HG03196 (cell line): ENCODE results near the gene MYO7A.
"Not testable (repeated sequence)": the region's sequence is repeated elsewhere in the genome, so short reads cannot be mapped to it uniquely, and the experiment has no call there.

Source experiments
- ATAC-seq: cut with Tn5 transposase; IDR thresholded peaks from one replicate; pipeline ENCODE4 v1.9.1; 2021; ENCODE audit not compliant: unreplicated experiment

The MYO7A gene

DNA sequence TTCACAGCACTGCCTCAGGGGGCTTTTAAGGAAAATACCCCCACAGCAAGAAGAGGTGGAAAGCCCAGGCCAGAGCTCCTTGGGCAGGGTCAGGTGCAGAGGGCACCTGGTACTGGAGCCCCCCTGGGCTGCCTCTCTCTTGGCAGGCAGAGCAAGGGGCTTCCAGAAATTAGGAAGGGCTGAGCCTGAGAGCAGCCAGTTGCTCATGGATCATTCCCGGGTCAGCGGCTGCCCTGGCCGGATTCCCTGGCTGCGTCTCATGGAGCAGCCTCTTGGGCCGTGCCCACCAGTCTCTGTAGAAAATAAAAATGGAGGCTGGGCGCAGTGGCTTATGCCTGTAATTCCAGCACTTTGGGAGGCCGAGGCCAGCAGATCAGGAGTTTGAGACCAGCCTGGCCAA is 35.7 kb upstream of the MYO7A start:
- no peak for ATAC-seq

DNA sequence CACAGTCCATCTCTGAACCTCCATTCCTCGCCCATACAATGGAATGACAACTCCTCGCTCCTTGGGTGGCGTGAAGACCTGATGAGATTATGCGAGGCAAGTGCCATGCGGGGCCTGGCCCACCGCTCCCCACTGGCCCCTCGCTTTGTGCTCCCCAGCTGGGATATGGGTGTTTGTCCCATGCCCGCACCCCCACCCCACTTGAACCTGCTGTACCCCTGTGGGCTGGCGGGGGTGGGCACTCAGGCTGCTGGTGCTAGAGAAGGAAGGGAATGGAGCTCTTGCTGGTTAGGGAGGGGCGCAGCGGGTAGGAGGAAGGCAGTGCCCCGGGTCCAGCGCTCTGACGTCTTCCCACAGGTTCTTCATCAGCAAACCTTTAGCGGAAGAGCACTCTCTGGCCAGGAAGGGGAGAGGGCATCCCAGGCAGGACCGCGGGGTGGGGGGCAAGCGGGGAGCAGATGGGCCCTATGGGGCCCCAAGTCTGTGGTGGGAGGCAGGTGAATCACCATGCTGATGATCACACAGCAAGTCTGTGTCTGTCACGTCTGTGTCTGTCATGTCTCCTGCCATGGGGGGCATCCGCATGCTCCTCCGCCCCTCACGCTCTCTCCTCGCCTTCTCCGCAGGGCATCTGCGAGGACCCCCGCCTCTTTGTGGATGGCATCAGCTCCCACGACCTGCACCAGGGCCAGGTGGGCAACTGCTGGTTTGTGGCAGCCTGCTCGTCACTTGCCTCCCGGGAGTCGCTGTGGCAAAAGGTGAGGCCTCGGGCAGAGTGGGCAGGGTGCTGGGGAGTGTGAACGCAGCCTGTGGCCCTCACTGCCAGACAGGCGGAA is 34.8 kb upstream of the MYO7A start:
- no peak for ATAC-seq

DNA sequence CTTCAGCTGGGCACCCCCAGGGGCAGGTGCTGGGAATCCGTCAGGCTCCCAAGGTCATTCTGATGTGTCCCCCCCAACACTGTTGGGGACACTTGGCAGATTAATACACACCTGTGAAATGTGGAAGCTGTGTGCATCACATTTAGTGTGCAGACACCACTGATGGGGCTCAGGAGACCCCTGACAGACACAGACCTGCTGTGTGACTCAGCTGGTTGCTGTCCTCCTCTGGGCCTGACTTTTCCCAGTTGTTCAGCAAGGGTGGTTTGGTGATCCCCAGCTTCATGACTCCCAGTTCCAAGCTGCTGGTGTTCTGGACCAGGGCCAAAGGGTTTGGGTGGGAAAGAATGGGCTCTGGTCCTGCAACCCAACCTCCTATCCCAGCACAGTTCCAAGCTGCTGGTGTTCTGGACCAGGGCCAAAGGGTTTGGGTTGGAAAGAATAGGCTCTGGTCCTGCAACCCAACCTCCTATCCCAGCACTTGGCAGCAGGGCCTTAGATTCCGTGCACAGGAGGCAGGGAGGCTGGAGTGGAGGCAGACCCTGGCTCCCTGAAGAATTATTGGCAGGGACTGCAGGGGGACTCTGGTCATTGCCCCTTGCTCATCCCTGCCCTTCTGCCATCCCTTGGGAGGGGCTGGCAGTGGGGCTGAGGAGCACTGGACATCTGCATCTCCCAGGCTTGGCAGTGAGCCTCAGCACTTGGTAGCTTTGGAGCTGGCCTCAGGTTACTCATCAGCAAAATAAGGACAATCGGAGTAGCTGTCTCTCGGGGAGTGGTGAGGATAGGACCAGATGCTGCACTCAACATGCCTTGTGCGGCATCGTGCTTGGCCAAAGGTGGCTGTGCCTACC is 33.8 kb upstream of the MYO7A start:
- no peak for ATAC-seq

DNA sequence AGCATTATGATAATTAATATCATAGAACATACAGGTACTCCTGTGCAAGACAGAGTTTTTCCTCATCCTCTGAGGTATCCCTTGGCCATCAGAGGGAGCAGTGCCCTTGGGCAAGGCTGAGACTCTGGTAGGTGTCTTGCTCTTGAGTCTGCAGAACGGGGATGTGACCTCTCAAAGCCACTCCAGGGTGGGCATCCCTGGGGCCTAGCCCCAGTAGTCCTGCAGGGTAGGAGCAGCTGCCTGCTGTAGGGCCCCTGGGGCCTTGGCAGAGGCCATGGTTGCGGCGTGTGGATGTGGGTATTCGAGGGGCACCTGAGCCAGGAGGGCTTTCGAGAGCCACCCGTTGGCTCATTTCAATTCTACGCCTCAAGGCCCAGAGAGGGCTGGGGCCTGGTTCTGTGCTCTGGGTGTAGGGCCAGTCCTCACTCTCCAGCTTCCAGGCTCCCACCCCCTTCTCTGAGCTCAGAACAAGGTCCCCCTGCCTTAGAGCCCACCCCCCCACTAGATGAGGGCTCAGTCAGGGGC is 33.1 kb upstream of the MYO7A start:
- no peak for ATAC-seq

DNA sequence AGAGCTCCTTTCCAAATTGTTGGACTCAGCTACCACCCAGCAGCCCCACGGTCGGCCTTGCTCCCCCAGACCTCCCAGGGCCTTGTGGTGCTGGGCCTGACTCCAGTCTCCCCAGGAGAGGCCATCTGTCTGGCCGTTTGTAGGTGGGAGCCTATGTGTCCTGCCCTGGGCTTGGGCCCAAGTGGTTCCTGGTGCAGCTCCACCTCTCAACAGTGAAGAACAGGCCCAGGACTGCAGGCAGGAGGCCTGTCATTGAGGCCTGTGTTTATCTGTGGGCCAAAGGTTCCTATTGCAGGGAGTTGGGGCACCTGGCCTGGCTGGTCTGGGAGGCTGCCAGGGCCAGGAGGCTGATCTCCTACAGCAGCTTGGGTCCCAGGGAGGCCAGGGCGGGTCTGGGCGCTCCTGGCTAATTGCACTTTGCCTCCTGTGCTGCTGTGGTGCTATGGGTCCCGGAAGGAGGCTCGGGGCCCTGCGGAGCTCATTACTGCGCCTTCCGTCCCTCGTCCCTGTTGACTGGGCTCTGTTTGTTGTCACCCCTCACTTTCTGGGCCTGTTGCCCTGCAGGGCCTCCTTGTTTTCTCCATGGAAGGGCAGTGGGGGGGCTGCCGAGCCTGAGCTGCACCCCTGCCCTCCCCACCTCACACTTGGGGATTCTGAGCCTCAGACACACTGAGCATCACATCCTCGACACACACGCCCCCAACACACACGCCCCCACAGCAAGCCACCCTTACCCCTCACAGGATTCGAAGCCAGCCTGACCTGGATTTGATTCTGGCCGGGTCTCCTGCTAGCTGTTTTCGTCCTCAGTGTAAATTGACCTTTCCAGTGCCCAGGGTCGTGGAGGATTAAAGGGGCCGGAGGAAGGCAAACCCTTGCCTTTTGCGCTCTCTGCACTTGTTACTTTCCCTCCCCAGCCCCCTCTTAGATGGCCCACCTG is 32.2 kb upstream of the MYO7A start:
- no peak for ATAC-seq

DNA sequence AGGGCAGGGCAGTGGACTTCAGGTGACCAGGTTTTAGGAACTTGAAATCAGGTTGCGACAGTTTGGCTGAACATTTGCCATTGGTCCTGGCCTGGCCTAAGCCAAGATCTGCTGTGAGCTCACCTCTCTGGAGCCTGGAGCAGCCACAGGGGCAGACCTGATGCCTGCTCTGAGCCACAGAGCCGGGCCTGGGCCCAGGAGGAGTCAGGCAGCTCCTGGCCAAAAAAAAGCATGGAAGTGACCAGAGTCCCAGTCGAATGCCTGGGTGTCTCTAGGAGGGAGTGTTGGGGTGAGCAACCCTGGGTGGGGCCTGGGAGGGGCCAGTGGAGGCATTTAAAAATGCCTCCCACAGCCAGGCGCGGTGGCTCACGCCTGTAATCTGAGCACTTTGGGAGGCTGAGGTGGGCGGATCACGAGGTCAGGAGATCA is 31.4 kb upstream of the MYO7A start:
- ATAC-seq: no peak

DNA sequence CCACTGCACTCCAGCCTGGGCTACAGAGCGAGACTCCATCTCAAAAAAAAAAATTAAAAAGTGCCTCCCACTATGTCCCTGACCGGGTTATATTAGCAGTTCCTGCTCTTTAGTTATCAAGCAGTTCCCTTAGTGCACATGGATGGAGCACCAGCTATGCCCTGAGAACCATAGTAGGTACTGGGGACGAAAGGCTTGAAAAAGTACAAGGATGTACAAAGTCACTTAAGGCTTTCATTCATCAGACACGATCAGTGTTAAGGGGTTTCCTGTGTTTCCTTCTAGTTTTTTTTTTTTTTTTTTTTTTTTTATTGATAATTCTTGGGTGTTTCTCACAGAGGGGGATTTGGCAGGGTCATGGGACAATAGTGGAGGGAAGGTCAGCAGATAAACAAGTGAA is 30.9 kb upstream of the MYO7A start:
- ATAC-seq: not testable (repeated sequence)

DNA sequence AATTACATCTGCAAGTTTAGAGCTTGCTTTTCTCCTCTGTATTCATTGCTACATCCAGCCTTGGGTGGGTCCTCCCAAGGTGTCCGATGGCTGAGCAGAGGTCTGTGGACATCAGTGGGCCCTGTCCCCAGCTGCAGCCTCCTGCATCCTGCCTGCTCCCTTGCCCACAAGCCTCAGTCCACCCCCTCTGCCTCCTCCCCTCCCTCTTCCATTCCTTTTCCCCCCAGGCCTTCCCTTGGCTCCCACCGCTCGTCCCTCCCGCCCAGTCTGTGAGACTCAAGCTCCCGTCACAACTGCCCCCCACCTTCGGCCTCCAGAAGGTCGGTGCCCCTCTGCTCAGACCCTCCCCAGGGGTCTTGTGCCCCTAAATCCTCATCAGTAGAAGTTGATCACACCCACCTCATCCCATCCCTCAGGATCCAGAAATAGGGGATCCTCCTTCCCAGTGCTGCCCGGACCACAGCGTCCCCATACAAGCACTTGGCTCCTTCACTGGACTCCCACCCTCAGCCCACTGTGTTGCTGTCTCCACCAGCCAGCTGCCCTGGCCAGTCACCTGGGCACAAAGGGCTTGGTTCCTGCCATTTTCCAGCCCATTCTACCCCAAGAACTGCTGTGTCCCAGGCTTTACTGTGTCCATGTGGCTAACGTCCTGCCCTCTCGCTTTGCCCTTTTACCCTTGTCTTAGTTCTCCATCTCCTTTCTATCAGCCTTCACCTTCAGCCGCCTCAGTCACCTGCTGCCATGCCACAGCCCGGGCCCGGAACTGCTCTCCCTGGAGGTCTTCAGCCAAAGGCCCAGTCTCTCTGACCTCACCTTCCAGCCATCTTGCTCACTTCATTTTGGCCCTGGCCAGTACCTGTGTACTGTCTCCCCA is 27.6 kb upstream of the MYO7A start:
- ATAC-seq: no peak

DNA sequence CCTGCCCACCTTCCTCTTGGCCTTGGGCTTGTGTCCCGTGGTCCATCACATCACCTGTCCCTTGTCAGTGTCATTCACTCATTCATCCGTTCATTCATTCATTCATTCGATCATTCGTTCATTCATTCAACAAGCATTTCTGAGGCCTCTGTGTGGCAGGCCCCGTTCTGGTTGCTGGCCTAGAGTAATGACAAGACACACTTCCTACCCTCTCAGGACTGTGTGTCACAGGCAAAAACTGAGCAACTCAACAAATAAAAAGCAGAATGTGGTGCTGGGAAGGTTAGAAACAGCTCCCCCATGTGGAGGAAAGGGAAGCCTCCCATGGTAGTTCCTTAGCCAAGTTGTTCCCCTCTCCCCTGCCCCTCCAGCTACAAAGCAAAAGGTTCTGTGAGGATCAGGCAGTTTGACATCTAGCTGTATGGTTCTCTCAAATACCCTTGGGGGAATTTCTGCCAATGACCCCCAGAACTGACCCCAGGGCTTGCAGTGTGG is 27.0 kb upstream of the MYO7A start:
- no peak for ATAC-seq

DNA sequence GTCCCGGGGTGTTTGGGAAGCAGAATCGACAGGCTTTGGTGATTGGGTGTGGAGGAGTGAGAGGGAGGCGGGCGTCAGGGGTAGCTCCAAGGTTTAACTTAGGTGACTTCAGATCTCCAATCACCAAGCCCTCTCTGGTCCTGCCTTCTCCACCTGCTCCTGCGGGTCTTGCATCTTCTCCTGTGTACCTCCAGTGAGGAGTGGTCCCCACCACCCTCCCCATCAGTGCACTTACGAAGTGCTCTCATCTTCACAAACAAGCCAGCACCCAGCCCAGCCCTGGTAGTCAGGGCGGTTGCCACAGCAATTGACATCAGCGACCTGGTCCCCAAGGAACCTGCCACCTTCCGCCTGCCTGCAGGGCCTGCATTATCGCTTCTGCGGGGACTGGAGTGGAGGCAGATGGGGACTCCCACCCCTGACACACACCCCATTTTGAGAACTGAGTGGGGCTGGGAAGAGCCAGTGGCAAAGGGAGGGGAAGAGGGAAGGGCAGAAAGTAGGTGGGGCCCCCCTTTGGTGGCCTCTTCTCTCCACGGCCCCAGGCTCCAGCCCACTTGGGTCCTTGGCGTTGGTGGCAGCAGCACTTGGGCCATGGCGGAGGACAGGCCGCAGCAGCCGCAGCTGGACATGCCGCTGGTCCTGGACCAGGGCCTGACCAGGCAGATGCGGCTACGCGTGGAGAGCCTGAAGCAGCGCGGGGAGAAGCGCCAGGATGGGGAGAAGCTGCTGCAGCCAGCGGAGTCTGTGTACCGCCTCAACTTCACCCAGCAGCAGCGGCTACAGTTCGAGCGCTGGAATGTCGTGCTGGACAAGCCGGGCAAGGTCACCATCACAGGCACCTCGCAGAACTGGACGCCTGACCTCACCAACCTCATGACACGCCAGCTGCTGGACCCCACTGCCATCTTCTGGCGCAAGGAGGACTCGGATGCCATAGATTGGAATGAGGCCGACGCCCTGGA is 25.5 kb upstream of the MYO7A start, which contains the start of gene OMP:
OMP (plus strand) TSS at position 595 of the 965 bp plus-strand sequence; CDS start at position 595, 0 bp downstream.
- no peak for ATAC-seq

DNA sequence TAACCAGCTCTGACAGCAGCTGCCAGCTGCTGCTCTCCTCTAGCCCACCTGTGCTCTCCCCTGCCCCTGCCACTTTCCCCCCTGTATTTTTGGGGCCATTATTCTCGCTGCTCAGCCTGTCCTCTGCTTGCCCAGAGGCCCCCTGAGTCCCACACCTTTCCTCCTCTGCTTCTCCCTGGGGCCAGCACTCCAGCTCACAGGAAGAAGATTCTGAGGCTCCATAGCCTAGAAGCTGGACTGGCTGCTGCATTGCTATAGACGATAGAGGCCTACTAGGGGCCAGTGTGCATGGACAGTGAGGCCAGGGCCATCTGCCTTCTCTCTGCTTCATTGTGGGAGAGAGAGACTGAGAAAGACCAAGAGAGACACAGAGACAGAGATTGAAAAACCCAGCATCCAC is 24.7 kb upstream of the MYO7A start:
- ATAC-seq: no peak

DNA sequence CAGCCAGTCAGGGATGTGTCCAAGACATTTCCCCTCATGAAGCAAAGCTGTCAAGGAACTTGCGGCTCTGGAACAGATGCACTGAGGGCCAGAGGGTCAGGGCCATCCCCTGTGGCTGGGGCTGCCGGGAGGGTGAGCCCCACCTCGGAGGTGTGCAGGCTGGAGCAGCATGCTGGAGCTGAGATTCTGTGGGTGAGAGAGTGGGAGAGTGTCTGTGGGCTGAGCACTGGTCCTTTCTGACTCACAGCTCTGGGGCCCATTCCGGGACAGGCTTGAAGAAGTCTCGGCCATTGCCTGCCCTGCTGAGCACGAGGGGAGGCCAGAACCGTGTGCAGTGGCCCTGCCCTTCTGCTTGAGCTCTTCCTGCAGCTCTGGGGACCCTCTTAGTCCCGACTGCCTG is 23.3 kb upstream of the MYO7A start:
- ATAC-seq: no peak

DNA sequence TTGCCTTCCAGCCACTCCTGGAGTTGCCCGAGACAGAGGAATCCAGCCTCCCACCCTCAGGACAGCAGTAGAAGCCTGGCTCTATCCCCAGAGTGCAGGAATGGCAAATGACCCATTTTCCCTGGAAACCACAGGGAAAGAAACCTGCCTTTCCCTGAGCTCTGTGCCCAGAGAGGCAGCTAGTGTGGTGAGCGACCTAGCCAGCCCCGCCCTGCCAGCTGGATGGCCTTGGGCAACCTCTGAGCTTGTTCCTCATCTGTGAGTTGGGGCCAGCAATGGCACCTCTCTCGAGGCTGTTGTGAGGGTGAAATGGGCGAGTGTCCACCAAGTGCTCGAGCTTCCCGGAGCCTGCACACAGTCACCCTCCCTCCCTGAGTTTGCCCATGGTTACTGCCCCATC is 21.7 kb upstream of the MYO7A start:
- ATAC-seq: no peak

DNA sequence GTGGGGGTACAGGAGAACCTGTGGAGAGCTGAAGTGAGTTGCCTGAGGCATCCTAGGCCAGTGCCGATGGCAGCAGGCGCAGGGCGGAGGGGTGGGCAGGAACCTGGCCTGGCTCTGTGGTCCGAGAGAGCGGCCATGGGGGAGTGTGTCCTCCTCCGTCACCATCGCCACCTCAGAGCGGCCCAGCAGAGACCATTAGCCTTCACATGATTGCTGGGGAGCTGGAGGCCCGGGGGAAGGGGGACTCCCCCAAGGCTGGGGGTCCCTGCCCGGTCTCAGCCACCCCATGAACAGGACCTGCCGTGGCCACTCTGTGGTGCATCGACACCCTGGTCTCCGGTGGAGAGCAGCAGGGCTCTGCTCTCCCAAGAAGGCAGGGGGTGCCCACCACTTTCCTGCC is 21.3 kb upstream of the MYO7A start:
- ATAC-seq: no peak

DNA sequence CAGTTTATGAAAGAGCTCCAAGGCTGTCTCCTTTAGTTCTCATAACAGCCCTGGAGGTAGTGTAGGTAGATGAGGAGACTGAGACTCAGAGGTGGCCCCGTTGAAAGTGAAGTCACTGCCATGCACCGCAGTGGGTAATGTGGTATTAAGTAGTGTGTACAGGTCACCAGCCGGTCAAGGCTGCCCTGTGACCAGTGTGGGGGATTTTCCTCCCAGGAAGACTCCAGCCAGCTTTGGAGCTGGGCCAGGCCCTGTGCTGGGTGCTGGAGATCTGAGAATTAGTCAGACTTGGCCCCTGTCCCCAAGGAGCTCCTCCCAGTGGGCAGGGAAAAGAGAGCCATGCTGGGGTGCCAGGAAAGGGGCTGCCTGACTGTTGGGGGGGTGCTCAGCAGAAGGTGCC is 20.1 kb upstream of the MYO7A start:
- no peak for ATAC-seq

DNA sequence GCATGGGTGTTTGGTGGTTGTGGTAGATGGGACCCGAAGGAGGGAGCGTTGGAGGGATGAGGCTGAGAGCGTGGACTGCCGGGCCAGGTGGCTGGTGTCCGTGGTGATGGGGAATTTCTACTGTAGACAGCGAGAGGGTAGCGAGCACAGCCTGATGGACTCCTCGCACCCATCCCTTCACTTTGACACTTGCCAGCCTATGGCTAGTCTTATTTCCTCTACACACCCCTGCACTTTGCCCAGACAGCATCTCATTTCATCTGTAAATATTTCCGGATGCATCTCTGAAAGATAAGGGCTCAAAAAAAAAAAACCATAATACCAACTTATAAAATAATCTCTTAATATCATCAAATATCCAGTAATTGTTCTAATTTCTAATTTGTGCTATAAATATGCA is 19.6 kb upstream of the MYO7A start:
- no peak for ATAC-seq

DNA sequence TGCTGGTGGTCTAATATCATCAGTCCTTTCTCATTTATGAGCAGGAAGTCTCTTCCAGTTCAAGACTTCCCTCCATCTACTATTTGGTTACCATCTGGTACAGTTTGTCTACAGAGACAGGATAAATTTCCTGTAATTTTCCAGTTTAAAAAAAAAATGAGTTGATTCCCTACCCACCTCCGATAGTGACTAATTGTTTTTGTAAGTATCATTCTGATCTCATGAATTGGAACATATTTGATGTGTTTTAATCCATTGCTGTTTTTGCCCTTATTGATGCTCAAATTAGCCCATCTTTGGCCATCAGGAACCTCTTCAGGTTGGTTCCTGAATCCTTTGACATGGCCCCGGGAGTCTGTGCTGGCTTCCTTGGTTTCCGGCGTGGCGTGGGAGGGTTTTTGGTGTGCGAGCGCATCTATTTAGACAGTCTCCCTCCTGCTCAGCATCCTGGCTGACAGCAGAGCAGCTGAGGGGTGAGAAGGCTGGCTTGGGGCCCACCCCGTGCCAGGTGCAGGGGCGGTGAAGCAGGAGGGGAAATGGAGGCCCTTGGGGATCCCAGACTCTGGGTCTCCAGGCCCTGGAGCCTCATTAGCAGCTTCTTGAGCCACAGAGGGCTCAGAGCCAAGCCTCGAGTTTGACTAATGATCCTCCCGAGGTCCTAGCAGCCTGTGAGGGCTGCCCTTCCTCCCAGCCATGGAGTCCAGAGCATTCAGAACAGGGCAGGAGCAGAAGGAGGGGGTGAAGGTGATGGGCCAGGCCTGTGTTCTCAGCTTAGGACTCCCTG is 18.6 kb upstream of the MYO7A start:
- ATAC-seq: no peak

DNA sequence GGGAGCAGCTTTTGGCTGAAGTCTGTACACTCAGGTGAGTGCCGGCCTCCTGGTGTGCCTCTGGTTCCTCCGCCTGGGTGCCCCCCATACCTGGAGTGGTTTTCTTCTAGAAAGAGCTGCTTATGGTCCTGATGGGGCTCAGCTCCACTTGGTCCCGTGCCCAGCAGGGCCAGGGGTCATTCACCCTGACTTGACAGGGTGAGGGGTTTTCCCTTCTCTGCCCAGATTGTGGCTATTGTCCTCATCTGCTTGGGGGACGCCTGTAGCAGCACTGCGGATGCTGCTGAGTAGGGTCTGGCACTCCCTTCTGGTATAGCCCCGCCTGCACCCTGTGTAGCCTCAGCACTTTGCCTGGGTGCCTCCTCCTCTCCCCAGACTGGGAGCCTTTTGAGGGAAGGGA is 17.2 kb upstream of the MYO7A start:
- ATAC-seq: no peak
